ENCODE results near the gene ENPP7.
A peak's percentile ranks its signal among the peaks of the same experiment; 100 is the strongest.

ENPP7 gene

GRCh38 chr17:79732804-79733691, 2.3 kb downstream of the ENPP7 start:
- DNase-seq, result no peak

GRCh38 chr17:79733692-79734070, 2.9 kb downstream of the ENPP7 start:
- no peak for DNase-seq

GRCh38 chr17:79735096-79735495, 4.4 kb downstream of the ENPP7 start:
- no peak for DNase-seq

GRCh38 chr17:79737046-79737921, 6.5 kb downstream of the ENPP7 start:
- no peak for DNase-seq

- DNase-seq, result no peak
Observed at GRCh38 chr17:79737922-79738578, 7.3 kb downstream of the ENPP7 start.

- no peak for DNase-seq
Observed at GRCh38 chr17:79738643-79739042, 7.9 kb downstream of the ENPP7 start.

- DNase-seq, result no peak
Observed at GRCh38 chr17:79739148-79740062, 8.7 kb downstream of the ENPP7 start.

- DNase-seq, result no peak
Observed at GRCh38 chr17:79740413-79740812, 9.7 kb downstream of the ENPP7 start.

- no peak for DNase-seq
Observed at GRCh38 chr17:79741401-79741750, 10.6 kb downstream of the ENPP7 start.

GRCh38 chr17:79741751-79742588, 11.2 kb downstream of the ENPP7 start:
- peak; percentile 69 to 71 for DNase-seq

- no peak for DNase-seq
Observed at GRCh38 chr17:79742589-79742918, 11.8 kb downstream of the ENPP7 start.

- DNase-seq, result no peak
Observed at GRCh38 chr17:79742951-79743476, 12.3 kb downstream of the ENPP7 start.

- DNase-seq, result no peak
Observed at GRCh38 chr17:79743614-79744013, 12.9 kb downstream of the ENPP7 start.

GRCh38 chr17:79745641-79746105, 14.9 kb downstream of the ENPP7 start:
- DNase-seq, result no peak

GRCh38 chr17:79746889-79747507, 16.3 kb downstream of the ENPP7 start:
- no peak for DNase-seq

- no peak for DNase-seq
Observed at GRCh38 chr17:79747508-79748294, 17.0 kb downstream of the ENPP7 start.

GRCh38 chr17:79748295-79749099, 17.8 kb downstream of the ENPP7 start:
- DNase-seq, result no peak

GRCh38 chr17:79749156-79749815, 18.5 kb downstream of the ENPP7 start:
- DNase-seq, result no peak
